K562 (cell line): Measurements from ENCODE around the gene POLR2C. TPM values are rescaled to one million over a fixed set of nuclear protein-coding genes. Genes with fewer than 3 reads are reported as not detected.

Experiments
- CEBPB ChIP-seq: fragments of 450-650 bp; IDR thresholded peaks from 2 replicates; pipeline ENCODE4 v1.6.1; 2016; ENCODE audit warnings: missing genetic modification characterization, missing compliant biosample characterization
- GABPA ChIP-seq: fragments of 200-800 bp; sonication (Bioruptor generic); conservative IDR thresholded peaks from 2 replicates; pipeline ENCODE4 v1.6.1; 2016; ENCODE audit warnings: low read depth, missing genetic modification characterization, missing compliant biosample characterization
- HCFC1 ChIP-seq: IDR thresholded peaks from 2 replicates; pipeline ENCODE4 v1.6.1; 2012; ENCODE audit warnings: low read depth, low read length, improper control_type of control experiment
- SMARCC2 ChIP-seq: fragments of 450-650 bp; IDR thresholded peaks from 2 replicates; pipeline ENCODE4 v1.6.1; 2017; ENCODE audit warnings: antibody characterized with exemption, moderate library complexity, mild to moderate bottlenecking, low read depth
- polyA plus RNA-seq, 8 experiments: library from polyadenylated mRNA; depleted of rRNA in 4 of 8; stranded (reverse) in 5 of 8; unstranded in 3 of 8; fragments of >200 nt; fragmentation: Nextera tagmentation in 2 of 8; fragmentation: Illumina TruSeq in 1 of 8; extraction: Ambion mirVana in 2 of 8; extraction: Trizol in 1 of 8; gene quantifications; 2 replicates each; pipeline versions ENCODE4 v1.2.1 to v1.2.3, GENCODE V29; 2011 to 2014; ENCODE audit warnings: inconsistent platforms in 1 of 8, missing spikeins in 1 of 8
- total RNA-seq, 7 experiments: library from RNA; depleted of rRNA in 6 of 7; stranded (reverse); fragments of >200 nt in 6 of 7; fragmentation: Illumina TruSeq in 2 of 7; extraction: Trizol in 2 of 7; gene quantifications; 2 replicates each; pipeline versions ENCODE4 v1.2.1 to v1.2.3, GENCODE V29; 2011 to 2021; ENCODE audit warnings: low replicate concordance in 1 of 7
- TF ChIP-seq, protein P1 (sequence below), 2 experiments: fragments of 450-650 bp in 1 of 2; sonication (generic) in 1 of 2; formaldehyde crosslinking in 1 of 2; IDR thresholded peaks; 2 replicates each; pipeline versions ENCODE4 v1.7.1 to v1.9.0; 2016 to 2022; ENCODE audit warnings: inconsistent platforms in 1 of 2, mild to moderate bottlenecking in 1 of 2, missing genetic modification reagents in 1 of 2

The POLR2C gene
- total and polyA plus RNA-seq, 9 of the 15 experiments (the other 6 are each of a cell fraction or from before 2014, with no cell fraction given): 70.3 to 163 (median 92.3) TPM

DNA sequence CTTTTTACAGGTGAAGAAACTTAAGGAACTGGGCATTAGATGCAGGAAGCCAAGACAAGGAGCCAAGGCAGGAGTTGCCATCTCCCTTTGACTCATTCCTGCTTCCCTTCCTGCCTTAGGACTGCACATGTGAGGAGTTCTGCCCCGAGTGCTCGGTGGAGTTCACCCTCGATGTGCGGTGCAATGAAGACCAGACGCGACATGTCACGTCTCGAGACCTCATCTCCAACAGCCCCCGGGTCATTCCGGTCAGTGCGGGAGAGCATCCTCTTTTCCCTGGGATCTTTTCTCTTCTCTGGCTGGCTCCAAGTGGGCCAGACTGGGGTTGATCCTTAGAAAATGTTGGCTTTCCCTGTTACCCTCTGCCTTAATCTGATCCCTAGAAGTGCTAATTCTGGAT, 6.6 kb downstream of the POLR2C start (continued):
- TF ChIP-seq, protein P1, sequence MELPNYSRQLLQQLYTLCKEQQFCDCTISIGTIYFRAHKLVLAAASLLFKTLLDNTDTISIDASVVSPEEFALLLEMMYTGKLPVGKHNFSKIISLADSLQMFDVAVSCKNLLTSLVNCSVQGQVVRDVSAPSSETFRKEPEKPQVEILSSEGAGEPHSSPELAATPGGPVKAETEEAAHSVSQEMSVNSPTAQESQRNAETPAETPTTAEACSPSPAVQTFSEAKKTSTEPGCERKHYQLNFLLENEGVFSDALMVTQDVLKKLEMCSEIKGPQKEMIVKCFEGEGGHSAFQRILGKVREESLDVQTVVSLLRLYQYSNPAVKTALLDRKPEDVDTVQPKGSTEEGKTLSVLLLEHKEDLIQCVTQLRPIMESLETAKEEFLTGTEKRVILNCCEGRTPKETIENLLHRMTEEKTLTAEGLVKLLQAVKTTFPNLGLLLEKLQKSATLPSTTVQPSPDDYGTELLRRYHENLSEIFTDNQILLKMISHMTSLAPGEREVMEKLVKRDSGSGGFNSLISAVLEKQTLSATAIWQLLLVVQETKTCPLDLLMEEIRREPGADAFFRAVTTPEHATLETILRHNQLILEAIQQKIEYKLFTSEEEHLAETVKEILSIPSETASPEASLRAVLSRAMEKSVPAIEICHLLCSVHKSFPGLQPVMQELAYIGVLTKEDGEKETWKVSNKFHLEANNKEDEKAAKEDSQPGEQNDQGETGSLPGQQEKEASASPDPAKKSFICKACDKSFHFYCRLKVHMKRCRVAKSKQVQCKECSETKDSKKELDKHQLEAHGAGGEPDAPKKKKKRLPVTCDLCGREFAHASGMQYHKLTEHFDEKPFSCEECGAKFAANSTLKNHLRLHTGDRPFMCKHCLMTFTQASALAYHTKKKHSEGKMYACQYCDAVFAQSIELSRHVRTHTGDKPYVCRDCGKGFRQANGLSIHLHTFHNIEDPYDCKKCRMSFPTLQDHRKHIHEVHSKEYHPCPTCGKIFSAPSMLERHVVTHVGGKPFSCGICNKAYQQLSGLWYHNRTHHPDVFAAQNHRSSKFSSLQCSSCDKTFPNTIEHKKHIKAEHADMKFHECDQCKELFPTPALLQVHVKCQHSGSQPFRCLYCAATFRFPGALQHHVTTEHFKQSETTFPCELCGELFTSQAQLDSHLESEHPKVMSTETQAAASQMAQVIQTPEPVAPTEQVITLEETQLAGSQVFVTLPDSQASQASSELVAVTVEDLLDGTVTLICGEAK (IDR thresholded peaks at IDR 0.05): no peak
- TF ChIP-seq, protein P1 (CRISPR knock-in tag; IDR thresholded peaks at IDR 0.05): no peak
- no peak for TF ChIP-seq SMARCC2
- TF ChIP-seq HCFC1: no peak
- TF ChIP-seq CEBPB (tag): no peak
- no peak for TF ChIP-seq GABPA (tag)
- TF ChIP-seq, all 486 proteins: peak for 0
